GM13976 (cell line): ENCODE data around the gene FAM20B.

Experiments used
- DNase-seq: peaks from one replicate; pipeline ENCODE4 v3.0.0; 2012; ENCODE audit warnings: low spot score
- CTCF ChIP-seq: IDR thresholded peaks from 2 replicates; pipeline ENCODE4 v1.5.1; 2012; ENCODE audit warnings: borderline replicate concordance, mild to moderate bottlenecking; ENCODE audit not compliant: insufficient read depth; ENCODE audit errors: extremely low read depth, missing control alignments, control extremely low read depth
- in situ Hi-C: fragments of 300-500 bp; cut with MboI; formaldehyde crosslinking; loops from one replicate; pipeline ENCODE4 v1.12.0; 2022; ENCODE audit warnings: low sequenced_read_pairs, mixed read lengths, inconsistent platforms; ENCODE audit not compliant: unreplicated experiment

Gene FAM20B

GRCh38 chr1:179090522-179090921 is 64.8 kb downstream of the FAM20B start:
- in situ Hi-C loops = loop anchor here (25.0 kb wide), 1 partner anchor 722 kb away; no protein-coding TSS in a partner anchor
- no peak for TF ChIP-seq CTCF
- DNase-seq = no peak

- in situ Hi-C loops = loop anchor here (25.0 kb wide), 1 partner anchor 721 kb away; no protein-coding TSS in a partner anchor
- DNase-seq = no peak
- no peak for TF ChIP-seq CTCF
These were observed 65.2 kb downstream of the FAM20B start for GRCh38 chr1:179090923-179091322.

GRCh38 chr1:179091691-179092165 is 66.0 kb downstream of the FAM20B start:
- no peak for DNase-seq
- TF ChIP-seq CTCF = no peak
- in situ Hi-C loops = loop anchor here (25.0 kb wide), 1 partner anchor 721 kb away; no protein-coding TSS in a partner anchor

- in situ Hi-C loops = loop anchor here (25.0 kb wide), 1 partner anchor 719 kb away; no protein-coding TSS in a partner anchor
- no peak for DNase-seq
- no peak for TF ChIP-seq CTCF
These were observed 67.3 kb downstream of the FAM20B start for GRCh38 chr1:179092896-179093461.

GRCh38 chr1:179094818-179095217 is 69.1 kb downstream of the FAM20B start:
- in situ Hi-C loops = loop anchor here (25.0 kb wide), 1 partner anchor 717 kb away; no protein-coding TSS in a partner anchor
- no peak for TF ChIP-seq CTCF
- no peak for DNase-seq

- no peak for TF ChIP-seq CTCF
- DNase-seq = no peak
- in situ Hi-C loops = loop anchor here (25.0 kb wide), 1 partner anchor 717 kb away; no protein-coding TSS in a partner anchor
These were observed 69.7 kb downstream of the FAM20B start for GRCh38 chr1:179095377-179095776.
